NCI-H82 treated with DMSO at 0.1 percent for 48 hours (cell line): Measurements from ENCODE around the gene RSPH3.
"Not testable (repeated sequence)": the region's sequence is repeated elsewhere in the genome, so short reads cannot be mapped to it uniquely, and the experiment has no call there.

Experiments
- DNase-seq: peaks from one replicate; lab custom pipeline; 2025; ENCODE audit not compliant: unreplicated experiment; lab: John Stamatoyannopoulos, UW

Gene RSPH3

GRCh38 chr6:158999666-159000403 is at the start of gene RSPH3:
TSS of gene RSPH3 (minus strand) at chr6:159000202. CDS start at chr6:158999550, 652 bp downstream.
- peak; percentile 86 for DNase-seq

GRCh38 chr6:159047891-159048685 is 48.1 kb upstream of the RSPH3 start:
- no peak for DNase-seq

GRCh38 chr6:159045801-159046200 is 45.8 kb upstream of the RSPH3 start:
- DNase-seq: no peak

- no peak for DNase-seq
Observed at GRCh38 chr6:159044899-159045727, 45.1 kb upstream of the RSPH3 start, which contains the start of gene TAGAP. TSS of gene TAGAP (minus strand) at chr6:159044991. CDS start at chr6:159044146, 845 bp downstream.

GRCh38 chr6:159043947-159044346 is 43.9 kb upstream of the RSPH3 start:
- no peak for DNase-seq

GRCh38 chr6:159043251-159043650 is 43.2 kb upstream of the RSPH3 start:
- DNase-seq: no peak

GRCh38 chr6:159042826-159043181 is 42.8 kb upstream of the RSPH3 start:
- no peak for DNase-seq

GRCh38 chr6:159042003-159042825 is 42.2 kb upstream of the RSPH3 start:
- DNase-seq: peak; percentile 32

GRCh38 chr6:159041181-159041580 is 41.2 kb upstream of the RSPH3 start:
- DNase-seq: no peak

GRCh38 chr6:159039885-159040258 is 39.9 kb upstream of the RSPH3 start:
- no peak for DNase-seq

GRCh38 chr6:159038914-159039884 is 39.2 kb upstream of the RSPH3 start:
- no peak for DNase-seq

- not testable (repeated sequence) for DNase-seq
Observed at GRCh38 chr6:159038318-159038717, 38.3 kb upstream of the RSPH3 start.

GRCh38 chr6:159037756-159038290 is 37.8 kb upstream of the RSPH3 start:
- DNase-seq: no peak

- DNase-seq: no peak
Observed at GRCh38 chr6:159036673-159037072, 36.7 kb upstream of the RSPH3 start.

GRCh38 chr6:159035891-159036290 is 35.9 kb upstream of the RSPH3 start:
- no peak for DNase-seq

- no peak for DNase-seq
Observed at GRCh38 chr6:159033160-159034049, 33.4 kb upstream of the RSPH3 start.

GRCh38 chr6:159031846-159032245 is 31.8 kb upstream of the RSPH3 start:
- DNase-seq: no peak

GRCh38 chr6:159030168-159030567 is 30.2 kb upstream of the RSPH3 start:
- DNase-seq: no peak
